Measurements from ENCODE around the gene SLC6A6.

DNA sequence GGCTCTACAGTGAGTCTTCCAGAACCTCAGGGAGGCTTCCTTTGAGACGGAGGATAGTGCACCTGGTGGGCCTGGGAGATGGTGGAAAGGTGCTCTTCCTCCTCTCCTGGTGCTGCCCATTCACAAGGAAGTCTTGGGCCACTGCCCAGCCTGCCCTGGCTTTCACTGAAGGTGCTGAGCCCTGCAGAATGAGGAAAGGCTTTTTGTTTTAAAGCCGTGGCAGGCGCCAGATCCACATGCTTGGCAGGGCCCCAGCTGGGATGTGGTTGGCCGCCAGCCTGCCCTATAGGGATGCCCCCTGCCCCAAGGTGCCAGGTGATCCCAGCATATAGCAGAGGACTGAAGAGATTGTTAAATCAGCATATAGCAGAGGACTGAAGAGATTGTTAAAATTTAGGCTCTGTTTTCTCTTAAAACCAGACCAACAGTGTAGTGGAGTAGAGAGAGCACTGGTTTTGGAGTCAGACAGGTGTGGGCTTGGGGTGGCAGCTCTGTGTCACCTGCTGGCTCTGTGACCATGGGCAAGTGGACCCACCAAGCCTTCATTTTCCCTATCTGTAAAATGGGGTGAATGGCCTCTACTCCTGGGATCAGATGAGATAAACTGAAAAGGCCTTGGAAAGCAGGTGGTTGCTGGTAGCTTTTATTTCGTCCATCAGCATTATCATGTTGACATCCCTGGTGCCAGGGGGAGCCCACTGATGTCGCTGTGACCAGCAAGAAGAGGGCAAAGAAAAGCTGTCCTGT lies 53.3 kb downstream of the SLC6A6 start:
- TF ChIP-seq CTCF (IDR thresholded peaks at IDR 0.05; ENCODE audit: borderline replicate concordance, extremely low read depth, low read length, poor library complexity, severe bottlenecking), result no peak
- TF ChIP-seq EZH2 (IDR thresholded peaks at IDR 0.05; ENCODE audit: borderline replicate concordance, low read depth, low read length, severe bottlenecking), result no peak
